ENCODE data around the gene PTH2. TPM values are rescaled to one million over a fixed set of nuclear protein-coding genes. Genes with fewer than 3 reads are reported as not detected.

The PTH2 gene
- total and polyA plus RNA-seq, 2 donors (not counting 3 experiments of a cell fraction or from before 2014, with no cell fraction given): not detected

- POLR2A ChIA-PET: no interaction called here
These were observed 4.7 kb downstream of the PTH2 start for GRCh38 chr19:49418511-49418910.

More at GRCh38 chr19:49418511-49418910, 4.7 kb downstream of the PTH2 start:
- Histone ChIP-seq H3K4me3 (replicated peaks in 1 of 3; ENCODE audit: insufficient read depth in 1 of 3, low read depth in 1 of 3, low read length in 3 of 3) (no peak overlapping the region), H3K4me2 (ENCODE audit: insufficient read depth, low read length) (no peak overlapping the region), H3K27me3 (ENCODE audit: control insufficient read depth in 2 of 2, insufficient read depth in 2 of 2, low read length in 2 of 2) (peaks cover 37 to 54% of the 10 kb centered on the region in 2 experiments), H2AFZ (ENCODE audit: low read depth, low read length) (no peak overlapping the region), H3K9me1 (replicated peaks; ENCODE audit: control insufficient read depth, extremely low read depth, insufficient read depth, low read length) (no peaks in the 10 kb centered on the region), H3K4me1 (ENCODE audit: control insufficient read depth, extremely low read depth, insufficient read depth, low read length) (no peaks in the 10 kb centered on the region), H4K20me1 (replicated peaks; ENCODE audit: control insufficient read depth, extremely low read depth, insufficient read depth, low read length) (no peaks in the 10 kb centered on the region), H3K79me2 (ENCODE audit: control insufficient read depth, insufficient read depth, low read length) (no peaks in the 10 kb centered on the region), H3K36me3 (ENCODE audit: control insufficient read depth in 2 of 2, extremely low read depth in 1 of 2, insufficient read depth in 2 of 2, low read length in 2 of 2) (no peaks in the 10 kb centered on the region), H3K27ac (ENCODE audit: insufficient read depth, low read depth, low read length) (no peak overlapping the region), H3K9me3 (replicated peaks; ENCODE audit: control insufficient read depth, insufficient read depth, low read length) (no peaks in the 10 kb centered on the region), H3K9ac (replicated peaks; ENCODE audit: extremely low read depth, insufficient read depth, low read length) (no peak overlapping the region)
- intact Hi-C loops (cut with micrococcal nuclease) (no loop called here), dilution Hi-C loops (cut with MboI; ENCODE audit: extremely low pct_ligation_motif_present, low sequenced_read_pairs) (no loop called here)
- no peak for FAIRE-seq
- CTCF ChIA-PET: interaction anchor here (1.2 kb wide), 1 partner anchor 17 kb away, joined by 3 read pairs; no protein-coding TSS in a partner anchor
- TF ChIP-seq POLR2A (IDR thresholded peaks at IDR 0.05; ENCODE audit: low read depth, low read length): no peak
- TF ChIP-seq JUN (IDR thresholded peaks at IDR 0.05; ENCODE audit: borderline replicate concordance, insufficient read depth, insufficient read length, low read depth): no peak
- TF ChIP-seq FOS (IDR thresholded peaks at IDR 0.05; ENCODE audit: borderline replicate concordance, insufficient read depth, low read length): no peak
- no peak for TF ChIP-seq GATA2 (IDR thresholded peaks at IDR 0.05; ENCODE audit: insufficient read depth, insufficient read length, low read depth, low read length)
- no peak for TF ChIP-seq MYC (IDR thresholded peaks at IDR 0.05; ENCODE audit: low read depth, low read length)
- TF ChIP-seq, protein P1, sequence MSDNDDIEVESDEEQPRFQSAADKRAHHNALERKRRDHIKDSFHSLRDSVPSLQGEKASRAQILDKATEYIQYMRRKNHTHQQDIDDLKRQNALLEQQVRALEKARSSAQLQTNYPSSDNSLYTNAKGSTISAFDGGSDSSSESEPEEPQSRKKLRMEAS (IDR thresholded peaks at IDR 0.05; ENCODE audit: insufficient read depth, insufficient read length): no peak
- TF ChIP-seq EZH2 (IDR thresholded peaks at IDR 0.05; ENCODE audit: borderline replicate concordance, low read depth, low read length, severe bottlenecking): no peak
- TF ChIP-seq CTCF (IDR thresholded peaks at IDR 0.05; ENCODE audit: extremely low read depth in 1 of 2, insufficient read depth in 1 of 2, low read depth in 1 of 2, low read length in 2 of 2): no peak
- TF ChIP-seq POLR2AphosphoS5 (IDR thresholded peaks at IDR 0.05; ENCODE audit: insufficient read depth, low read depth, low read length): no peak
- DNase-seq (ENCODE audit: low read depth, low spot score): no peak
- BruUV-seq (replicated peaks): no TSS peak
